Stimulated activated CD8-positive, alpha-beta memory T cell treated with anti-CD3 and anti-CD28 coated beads, Interleukin-12 subunit alpha, Interleukin-12 subunit beta, amount 100 ng/mL, for 1 hour (primary cell): ENCODE measurements around the gene SYDE2.
A peak's percentile ranks its signal among the peaks of the same experiment; 100 is the strongest.
"Not testable (repeated sequence)": the region's sequence is repeated elsewhere in the genome, so short reads cannot be mapped to it uniquely, and the experiment has no call there.

Experiments
- DNase-seq: peaks from one replicate; pipeline ENCODE4 v3.0.0-alpha.2; 2020; ENCODE audit warnings: low read depth

The SYDE2 gene

DNA sequence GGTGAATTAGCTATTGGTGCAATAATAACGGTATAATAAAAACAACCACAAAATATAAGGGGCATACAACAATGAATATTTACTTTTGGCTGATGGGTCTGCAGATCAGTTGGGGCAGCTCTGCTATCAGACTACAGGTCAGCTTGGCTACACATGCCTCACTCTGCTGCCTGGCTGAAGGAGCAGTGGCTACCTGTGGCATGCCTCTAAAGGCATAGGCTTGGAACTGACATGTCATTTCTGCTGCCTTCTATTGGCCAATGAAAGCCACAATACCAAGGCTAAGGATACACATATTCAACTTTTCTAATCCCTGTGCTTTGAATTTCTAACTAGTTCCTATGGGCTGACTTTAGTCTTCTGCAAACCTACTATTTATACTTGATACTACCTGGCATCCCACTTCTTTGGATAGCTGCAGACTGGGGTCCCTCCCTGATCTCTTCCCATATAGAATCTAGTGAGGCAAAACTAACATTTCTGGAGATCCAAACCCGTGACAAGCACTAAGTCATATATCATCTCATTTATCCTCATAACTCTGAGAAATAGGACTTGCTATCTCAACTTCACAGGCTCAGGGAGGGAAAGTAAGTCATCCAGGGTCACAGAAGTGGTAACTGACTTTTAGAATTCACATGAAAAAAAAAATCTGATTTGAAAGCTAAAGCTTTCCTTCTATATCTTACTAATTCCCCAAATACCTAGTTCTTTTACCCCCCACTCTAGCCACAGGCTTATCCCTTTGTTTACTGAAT, 19.2 kb upstream of the SYDE2 start:
- no peak for DNase-seq

DNA sequence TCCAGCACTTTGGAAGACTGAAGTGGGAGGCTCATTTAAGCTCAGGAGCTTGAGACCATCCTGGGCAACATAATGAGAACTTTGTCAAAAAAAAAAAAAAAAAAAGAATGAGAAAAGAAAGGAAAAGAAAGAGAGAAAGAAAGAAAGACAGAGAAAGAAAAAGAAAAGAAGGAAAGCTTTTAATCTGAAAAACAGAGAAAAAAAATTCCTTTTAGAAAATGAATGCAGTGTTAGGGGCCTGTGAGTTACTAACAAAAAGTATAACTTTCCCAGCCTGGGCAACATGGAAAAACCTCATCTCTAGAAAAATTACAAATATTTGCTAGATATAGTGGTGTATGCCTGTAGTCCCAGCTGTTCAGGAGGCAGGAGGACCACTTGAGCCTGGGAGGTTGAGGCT, 15.9 kb upstream of the SYDE2 start:
- DNase-seq, result no peak

DNA sequence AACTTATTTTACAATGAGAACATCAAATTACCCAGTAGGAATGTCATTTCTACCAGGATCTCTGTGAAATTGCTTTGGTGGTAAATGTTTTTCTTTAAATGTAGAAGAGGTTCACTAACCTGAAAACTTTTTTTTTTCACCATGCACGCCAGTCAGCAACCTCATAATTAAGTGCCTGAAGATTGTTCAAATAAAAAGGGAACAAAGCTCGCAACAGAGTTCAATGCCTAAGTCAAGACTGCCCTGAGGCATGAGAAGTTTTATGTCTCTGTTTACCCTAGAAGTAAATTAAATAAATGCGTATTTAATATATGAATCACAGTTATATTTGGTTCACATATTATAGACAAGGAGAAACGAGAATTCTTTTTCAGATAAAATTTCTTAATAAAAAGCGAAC, 13.8 kb upstream of the SYDE2 start:
- no peak for DNase-seq

DNA sequence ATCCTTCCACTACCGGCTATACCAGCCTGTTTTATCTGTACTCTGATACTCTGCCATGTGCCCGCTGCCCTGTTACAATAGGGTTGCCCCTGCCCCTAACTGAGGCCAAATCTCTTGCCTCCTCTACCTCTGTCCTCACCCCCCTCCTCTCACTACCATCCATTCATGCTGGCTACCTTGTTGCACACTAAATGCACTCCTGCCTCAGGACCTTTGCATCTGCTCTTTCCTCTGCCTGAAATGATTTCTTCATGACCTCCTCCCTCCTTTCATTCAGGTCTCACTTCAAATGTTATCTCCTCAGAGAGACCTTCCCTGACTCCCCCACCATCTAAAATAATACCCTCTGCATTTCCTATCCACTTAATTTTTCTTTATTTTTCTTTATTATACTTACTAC, 7.7 kb upstream of the SYDE2 start:
- no peak for DNase-seq

DNA sequence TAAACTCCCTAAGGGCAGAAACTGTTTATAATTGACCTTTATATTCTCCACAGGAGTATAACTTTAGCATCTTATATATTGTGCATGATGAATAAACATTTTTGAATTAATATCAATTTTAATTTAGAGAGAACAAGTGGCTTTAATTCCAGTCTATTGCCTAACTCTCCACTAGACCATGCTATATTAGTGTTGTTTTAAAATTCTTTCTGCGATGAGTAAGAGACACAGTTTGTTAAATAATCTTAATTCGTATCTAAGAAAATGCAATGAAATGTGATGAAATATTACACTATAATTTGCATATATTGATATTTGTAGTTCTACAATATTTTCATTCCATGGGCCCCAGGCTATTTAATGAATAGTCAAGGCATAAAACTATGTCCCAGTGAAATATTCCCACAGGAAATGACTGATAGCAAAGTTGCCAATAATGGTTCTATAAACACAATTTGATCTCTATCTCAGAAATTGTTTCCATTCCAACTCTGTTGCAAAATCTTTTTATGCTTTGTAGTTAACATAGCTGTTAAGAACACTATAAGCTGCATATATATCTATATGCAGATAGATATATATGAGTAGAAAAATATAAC, 2.9 kb upstream of the SYDE2 start:
- DNase-seq, result no peak

DNA sequence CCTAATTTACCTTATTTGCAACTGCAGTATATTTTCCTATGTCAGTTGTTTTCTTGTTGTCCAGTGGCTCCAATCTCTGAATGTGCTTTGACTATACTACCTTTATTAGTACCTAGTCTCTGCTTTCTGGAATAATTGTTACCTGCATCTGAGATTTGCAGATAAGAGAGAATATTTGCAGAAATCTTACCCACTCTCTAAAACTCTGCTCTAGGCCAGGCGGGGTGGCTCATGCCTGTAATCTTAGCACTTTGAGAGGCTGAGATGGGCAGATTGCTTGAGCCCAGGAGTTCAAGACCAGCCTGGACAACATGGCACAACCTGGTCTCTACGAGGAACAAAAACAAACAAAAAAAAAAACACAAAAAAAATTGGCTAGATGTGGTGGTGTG, 2.0 kb upstream of the SYDE2 start:
- no peak for DNase-seq

DNA sequence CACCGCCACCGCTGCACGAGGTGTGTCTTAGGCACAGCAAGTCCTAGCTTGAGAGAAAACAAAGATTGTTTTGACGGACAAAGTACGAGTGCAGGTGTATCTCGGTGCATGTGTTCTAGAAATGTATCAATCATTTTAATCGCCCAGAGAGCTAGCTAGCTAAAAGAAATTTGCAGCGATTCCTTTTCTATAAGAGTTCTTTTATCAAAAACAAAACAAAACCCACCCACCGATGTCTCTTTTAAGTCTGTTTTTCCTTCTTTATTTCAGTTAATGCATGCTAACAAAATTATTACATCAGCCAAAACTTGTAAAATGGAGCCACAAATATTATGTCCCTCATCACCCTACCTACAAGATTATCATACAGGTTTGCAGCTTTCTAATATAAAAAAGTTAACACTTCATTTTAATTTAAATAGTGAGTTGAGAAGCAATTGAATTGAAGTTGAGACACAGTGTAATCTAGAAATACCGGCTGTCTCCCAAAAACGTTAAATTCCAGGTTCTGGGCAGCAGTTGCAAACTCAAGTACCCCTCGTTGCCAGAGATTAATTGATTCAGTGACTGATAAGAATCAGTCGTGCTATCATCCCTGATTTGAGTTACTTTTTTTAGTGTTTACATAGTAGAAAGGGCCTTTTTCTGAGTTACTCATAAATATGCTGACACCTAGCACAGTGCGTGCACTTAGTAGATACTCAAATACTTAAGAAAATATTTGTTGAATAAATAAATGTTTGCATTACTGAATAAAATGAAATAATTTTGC, 1.5 kb upstream of the SYDE2 start:
- no peak for DNase-seq

DNA sequence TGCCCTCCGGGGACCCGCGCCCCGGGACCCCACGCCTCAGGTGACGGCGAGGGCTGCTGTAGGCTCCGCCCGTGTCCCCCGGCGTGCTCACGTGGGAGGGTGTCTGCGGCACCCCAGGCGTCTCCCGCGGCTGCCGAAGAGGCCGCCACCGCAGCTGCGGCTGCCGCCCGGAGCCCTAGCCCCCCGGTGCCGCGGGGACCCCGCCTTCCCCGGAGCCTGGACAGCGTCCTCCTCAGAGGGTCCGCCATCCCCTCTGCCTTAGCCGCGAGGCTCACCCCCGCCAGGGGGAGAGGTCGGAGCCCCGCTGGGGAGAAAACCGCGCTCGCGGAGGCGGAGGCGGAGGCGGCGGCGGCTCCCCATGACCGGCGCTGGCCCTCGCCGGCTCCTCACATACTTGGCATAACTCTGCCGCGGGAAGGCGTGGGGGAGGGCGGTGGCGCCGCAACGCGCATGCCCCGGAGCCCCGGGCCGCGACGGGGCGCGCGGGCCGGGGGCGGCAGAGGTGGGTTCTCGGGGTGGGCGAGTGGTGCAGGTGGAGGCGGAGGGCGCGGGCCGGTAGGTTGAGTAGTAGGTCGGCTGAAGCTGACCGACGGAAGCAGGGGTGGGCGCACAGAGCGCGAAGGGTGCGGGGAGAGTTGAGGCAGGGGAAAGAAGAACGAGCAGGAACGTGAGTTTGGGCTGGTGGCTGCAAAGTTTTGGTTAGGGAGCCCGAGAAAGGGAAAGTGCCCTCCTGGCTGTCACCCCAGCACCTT, 700 bp upstream of the SYDE2 start:
- peak; percentile 44 for DNase-seq

DNA sequence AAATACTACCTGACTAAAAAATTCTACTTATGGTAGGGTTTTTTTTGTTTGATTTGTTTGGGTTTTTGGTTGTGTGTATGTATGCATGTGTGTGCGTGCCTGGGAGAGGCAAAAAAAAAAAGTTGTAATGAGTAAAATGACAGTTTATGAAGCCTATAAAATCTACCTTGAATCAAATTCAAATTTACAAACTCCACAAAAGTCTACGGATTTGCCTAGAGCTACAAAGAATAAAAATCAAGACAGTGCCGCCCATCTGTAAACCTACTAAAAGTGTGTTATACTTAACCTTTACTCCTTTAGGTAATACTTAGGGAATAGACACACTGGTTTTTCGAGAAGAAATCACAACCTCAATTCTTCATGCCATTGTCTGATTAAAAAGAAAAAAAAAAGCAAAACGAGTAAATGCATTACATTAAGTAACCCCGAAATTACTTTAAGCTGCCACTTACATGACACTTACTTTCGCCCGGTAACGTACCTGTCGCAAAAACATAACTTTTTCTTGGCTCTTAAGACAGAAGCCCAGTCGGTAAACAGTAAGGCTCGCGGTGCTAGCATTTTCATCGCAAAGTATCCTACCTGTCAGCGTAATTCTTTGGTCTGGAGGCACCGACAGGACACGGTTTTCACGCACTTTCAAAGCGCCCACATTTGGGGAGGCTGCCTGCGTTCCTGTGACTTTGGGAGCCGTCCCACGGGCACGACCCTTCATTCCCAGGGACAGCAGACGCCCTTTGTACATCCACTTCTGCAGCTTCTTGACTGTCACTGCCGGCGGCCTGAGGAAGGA, 951 bp downstream of the SYDE2 start:
- DNase-seq, result peak; percentile 4

DNA sequence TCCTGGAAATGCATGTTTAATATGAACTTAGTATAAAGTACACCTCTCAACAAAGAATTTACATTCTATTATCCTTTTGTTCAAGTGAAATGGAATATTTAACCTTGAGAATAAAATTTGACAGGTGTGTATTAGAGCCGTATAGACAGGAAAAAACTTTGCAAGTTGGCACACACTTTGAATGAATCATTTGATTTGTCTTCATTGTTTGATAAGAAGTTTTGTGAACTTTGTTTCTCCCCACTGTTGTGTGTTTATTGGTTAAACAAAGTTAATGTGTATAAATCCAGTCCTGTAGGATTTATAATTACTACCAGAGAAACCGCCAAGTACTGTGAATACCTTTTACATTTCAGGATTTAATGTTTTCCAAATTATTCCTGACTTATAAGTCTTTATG, 2.0 kb downstream of the SYDE2 start:
- no peak for DNase-seq

DNA sequence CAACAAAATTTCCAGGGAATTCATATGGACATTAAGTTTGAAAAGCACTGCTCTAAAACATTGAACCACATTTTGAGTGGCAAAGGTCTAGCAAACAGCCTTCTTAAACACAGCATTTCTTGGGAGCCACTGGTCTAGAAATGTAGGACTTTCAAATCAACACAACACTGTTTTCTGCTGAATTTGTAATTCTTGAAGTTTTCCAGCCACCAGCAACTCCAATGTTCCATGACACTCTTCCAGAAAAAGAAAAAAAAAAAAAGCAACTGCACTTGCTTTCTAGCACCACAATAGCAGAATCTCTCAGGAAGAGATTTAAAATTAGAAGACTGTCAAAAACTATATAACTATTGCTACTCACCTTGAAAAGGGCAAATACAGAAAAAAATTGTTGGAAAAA, 4.5 kb downstream of the SYDE2 start:
- DNase-seq, result no peak

DNA sequence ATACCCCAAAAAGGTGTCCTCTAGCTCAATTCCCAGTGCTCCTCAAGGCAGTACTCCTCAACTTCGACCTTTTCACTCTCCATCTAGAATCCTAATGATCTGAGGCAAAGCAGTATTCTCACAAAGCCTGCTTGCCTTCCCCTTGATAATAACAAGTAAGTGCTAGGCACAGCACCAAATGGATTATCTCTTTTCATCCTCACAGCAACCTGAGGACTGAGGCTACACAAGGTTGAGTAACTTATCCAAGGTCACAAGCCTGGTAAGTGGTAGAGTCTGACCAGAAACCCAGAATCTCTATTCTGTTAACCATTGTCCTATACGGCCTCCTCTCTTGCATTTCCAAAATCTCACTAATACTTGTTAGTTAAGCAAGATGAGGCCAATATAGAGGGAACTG, 5.1 kb downstream of the SYDE2 start:
- DNase-seq, result no peak

DNA sequence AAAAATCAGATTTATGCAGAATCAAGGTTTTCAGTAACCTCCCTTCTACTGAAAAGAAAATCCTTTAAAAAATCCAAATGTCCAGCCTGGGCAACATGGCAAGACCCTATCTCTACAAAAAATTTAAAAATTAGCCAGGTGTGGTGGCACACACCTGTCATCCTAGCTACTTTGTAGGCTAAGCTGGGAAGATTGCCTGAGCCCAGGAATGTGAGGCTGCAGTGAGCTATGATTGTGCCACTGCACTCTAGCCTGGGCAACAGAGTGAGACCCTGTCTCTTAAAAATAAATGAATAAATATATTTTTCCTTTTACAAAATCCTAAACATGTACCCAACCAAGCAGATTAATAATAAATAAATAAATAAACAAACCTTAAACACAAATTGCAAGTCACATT, 8.7 kb downstream of the SYDE2 start:
- not testable (repeated sequence) for DNase-seq

DNA sequence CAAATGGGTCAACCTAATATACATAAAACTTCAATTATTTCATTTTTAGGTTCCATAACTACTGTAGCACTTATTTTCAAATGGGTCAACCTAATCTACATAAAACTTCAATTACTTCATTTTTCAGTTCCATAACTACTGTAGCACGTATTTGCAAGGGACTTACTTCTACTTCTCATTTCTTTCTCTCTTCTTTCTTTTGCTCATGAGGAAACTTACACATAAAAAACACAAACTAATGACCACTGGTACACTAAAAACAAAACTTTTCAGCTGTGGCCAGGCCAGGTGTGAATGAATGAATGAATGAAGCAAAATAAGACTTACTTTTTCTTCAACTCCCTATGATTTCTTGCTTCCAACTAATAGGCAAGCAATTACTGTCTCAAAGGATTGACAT, 11.7 kb downstream of the SYDE2 start:
- DNase-seq, result no peak

DNA sequence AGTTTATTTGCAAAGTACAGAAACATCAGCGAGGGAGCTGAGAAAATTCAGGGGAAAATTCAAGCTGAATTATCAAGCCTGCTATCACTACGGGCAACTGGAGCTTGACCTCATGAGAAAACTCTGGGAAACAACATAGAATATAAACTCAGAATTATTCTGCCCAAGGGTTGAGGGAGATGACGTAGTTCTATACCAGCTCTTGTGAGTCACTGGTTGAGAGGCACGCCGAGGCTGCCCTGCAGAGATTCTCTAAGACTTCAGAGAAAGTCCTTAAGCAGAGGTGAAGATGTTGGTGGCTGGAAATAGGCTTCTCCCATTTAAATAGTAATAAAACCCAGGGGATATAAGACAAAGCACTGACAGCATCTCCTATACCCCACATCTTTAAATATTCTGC, 12.3 kb downstream of the SYDE2 start:
- DNase-seq, result no peak

DNA sequence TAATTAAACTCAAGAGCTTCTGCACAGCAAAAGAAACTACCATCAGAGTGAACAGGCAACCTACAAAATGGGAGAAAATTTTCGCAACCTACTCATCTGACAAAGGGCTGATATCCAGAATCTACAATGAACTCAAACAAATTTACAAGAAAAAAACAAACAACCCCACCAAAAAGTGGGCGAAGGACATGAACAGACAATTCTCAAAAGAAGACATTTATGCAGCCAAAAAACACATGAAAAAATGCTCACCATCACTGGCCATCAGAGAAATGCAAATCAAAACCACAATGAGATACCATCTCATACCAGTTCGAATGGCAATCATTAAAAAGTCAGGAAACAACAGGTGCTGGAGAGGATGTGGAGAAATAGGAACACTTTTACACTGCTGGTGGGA, 13.8 kb downstream of the SYDE2 start:
- DNase-seq, result not testable (repeated sequence)

DNA sequence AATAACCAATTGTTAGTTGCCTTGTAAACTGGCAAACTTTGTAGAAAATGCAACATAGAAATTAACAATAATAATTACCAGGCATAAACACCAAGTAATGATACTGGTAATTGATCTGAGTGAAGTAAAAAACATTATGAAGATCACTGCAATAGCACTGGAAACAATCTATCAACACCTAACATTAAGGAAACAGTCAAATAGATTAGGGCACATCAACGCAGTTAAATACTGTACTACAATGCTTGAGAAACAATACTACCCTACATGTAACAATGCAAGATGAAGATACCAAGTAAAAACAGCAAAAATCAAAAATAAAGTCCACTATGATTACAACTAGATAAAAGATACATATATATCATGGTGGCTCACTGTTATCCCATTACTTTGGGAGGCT, 16.6 kb downstream of the SYDE2 start:
- DNase-seq, result no peak

DNA sequence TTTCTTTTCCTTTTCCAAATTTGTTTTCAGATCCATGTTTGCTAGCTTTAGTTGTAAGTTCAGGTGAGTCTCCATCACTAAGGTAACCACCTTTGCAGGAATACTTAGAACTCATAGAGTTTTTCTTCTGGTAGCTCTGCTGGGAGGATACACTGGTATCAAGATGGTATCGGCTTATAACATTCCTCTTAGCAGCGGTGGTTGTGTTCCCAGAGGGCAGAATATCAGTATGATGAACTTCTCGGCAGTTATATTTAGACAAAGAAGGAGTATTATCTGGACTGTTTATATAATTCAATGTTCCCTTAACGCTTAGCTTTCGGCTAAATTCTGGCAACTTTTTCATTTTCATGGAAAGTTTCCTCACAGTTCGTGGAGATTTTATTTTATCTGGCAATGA, 18.1 kb downstream of the SYDE2 start:
- no peak for DNase-seq

DNA sequence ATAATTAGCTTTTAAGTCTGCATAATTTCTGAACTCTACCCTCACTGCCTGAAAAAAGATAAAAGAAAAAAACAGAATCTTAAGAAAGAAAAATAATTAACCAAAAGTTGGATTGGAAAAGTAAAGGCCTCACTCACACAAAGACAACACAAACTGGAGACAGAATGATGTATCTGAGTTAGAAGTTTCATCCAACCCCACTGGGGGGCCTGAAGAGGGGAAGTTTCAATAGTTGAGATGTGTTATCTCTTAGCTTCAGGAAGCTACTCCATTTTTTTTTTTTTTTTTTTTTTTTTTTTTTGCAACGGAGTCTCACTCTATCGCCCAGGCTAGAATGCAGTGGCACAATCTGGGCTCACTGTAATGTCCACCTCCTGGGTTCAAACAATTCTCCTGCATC, 19.9 kb downstream of the SYDE2 start:
- no peak for DNase-seq

DNA sequence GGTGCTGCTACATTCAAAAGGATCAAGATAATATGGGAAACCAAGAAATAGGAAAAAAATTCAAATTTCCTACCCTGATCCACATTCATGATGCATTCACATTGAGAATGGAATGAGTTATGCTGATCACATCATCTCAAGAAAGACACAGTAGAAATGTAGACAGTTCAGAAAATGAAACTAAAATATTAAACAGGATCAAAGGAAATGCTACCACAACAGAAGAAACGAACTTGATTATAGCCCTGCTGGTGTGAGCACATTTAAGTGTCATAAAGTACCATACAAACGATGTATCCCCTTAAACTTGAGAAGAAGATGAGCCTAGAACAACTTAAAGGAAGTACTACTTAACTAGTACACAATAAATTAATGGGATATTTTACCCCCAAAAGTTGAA, 21.3 kb downstream of the SYDE2 start:
- DNase-seq, result no peak

DNA sequence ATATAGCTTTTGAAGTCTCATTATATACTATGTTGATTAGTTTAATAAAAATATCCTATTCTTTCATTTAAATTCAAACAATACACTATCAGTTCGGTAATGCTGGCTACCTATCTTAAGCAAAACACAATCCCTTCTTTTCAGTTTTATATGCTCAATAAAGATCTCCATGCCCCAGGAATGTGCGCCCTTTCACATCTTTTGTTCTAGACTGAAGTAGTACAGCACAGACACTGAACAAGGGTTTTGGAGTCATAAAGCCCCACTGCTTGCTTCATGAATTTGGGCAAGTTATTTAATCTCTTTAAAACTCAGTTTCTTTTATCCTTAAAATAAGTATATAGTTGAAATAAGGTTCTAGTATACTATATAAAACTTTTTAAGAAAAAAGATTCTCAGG, 22.4 kb downstream of the SYDE2 start:
- no peak for DNase-seq

DNA sequence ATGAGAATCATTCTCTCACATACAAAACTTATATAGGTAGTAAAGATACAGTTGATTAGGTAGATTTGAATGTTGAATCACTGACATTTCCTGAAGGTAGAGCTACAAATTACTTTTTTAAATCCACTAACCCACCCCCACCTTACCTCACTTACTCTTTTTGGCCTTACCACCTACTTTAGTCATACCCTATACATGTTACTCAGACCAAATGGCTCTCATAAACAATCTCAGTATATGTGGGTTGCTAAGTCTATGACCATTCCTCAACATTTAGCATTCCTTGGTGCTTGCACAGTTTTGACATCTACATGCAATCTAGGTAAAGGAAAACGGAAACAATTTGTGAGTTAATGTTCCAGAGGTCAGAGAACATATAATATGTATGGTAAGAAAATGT, 26.3 kb downstream of the SYDE2 start:
- DNase-seq, result no peak
